GM18511 (cell line): Measurements from ENCODE around the gene MAF.

Experiments used
- ATAC-seq: cut with Tn5 transposase; IDR thresholded peaks from one replicate; pipeline ENCODE4 v1.9.1; 2021; ENCODE audit warnings: mild to moderate bottlenecking, moderate library complexity; ENCODE audit not compliant: unreplicated experiment

The MAF gene

GRCh38 chr16:79592186-79592585 is 8.4 kb downstream of the MAF start:
- no peak for ATAC-seq

GRCh38 chr16:79589601-79590102 is 10.9 kb downstream of the MAF start:
- ATAC-seq, result no peak

DNA sequence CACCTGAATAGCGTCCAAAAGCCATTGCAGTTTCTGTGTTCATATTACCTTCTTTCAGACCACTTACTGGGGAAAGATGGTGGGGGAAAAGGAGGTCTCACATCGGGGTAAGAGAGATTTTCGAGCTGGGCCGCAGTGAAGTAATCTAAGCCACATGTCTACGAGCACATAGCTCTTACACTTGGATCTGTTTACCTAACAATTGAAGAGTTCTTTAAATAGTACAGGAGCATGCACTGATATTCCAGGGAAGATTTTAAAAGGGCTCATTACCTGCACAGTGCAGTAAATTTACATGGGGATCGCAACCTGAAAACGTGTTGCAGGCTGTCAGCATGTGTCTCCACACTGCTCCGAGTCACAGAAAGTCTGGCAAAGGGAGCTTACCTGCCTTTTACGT is 12.6 kb downstream of the MAF start:
- no peak for ATAC-seq

GRCh38 chr16:79587296-79587695 is 13.2 kb downstream of the MAF start:
- no peak for ATAC-seq

- no peak for ATAC-seq
These were observed 17.7 kb downstream of the MAF start for GRCh38 chr16:79582789-79583188.

GRCh38 chr16:79580453-79581191 is 19.9 kb downstream of the MAF start:
- no peak for ATAC-seq

DNA sequence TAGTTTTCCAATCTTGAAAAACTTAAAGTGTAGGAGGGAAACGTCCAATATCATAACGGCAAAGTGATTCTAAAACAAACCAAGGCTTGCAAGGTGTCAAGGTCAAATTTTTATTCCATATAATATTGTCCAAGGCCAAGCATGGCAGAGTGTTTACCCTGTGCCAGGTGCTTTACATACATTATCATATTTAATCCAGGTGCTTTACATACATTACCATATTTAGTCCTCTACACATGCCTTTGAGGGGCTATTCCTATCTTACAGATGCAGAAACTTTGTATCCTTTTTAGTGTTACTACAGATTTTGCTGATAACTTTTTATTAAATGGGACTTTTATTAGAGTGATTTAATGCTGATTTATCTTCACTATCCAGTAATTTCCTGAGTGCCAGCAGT is 23.9 kb downstream of the MAF start:
- no peak for ATAC-seq

- ATAC-seq, result no peak
These were observed 26.7 kb downstream of the MAF start for GRCh38 chr16:79573884-79574283.

DNA sequence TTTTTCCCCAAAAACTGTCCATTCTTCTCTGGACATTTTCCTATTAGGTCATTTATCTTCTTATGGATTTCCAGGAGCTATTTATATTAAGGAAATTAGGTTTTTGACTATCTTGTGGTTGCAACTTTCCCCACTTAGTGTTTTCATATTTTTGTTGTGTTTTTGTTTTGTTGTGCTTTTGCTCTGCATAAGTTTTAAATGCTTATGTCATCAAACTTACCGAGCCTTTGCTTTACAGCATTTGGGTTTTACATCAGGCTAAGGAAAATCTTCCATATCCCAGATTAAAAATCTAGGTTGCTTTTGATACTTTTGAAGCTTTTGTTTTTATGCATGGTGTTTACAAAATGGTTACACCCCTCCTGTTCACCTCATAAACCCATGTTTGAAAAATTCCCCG is 27.5 kb downstream of the MAF start:
- ATAC-seq, result no peak

- no peak for ATAC-seq
These were observed 28.5 kb downstream of the MAF start for GRCh38 chr16:79571903-79572535.

DNA sequence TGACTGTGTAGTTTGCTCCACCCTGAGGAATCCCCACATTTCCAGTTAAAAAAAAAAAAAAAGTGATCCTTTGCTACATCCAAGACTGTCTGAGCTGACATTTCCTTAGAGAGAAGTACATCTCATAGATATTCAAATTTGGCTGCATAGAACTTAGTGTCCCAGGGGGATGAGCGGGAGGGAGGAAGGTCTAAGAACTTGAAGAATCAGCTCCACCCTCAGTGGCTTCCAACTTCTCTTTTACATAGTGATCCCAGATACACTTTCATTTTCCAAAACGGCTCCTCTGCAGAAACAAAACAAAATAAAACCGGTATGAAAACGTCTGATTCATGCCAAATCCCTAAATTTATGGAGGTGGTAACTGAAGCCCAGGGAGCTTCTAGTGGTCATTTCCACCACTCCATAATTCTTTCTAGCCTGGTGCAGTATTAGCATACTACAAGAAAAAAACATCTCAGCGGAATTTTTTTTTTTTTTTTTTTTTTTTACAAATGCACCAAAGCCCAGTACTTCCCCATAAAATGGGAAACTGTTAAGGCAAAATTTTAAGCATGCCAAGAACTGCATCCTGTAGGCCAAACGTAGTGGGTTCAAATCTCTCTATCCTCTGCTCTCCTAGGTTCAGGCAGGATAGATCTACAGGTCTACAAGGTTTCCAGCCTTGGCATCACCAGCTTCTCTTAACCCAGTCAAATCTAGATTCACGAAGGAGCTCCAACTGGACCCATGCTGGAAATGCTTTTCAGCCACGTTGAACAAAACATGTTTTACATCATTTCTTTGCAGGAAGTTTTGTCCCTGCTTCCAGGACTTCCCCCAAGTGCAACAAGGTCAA is 29.3 kb downstream of the MAF start:
- ATAC-seq, result no peak

GRCh38 chr16:79564671-79565107 is 35.8 kb downstream of the MAF start:
- no peak for ATAC-seq

DNA sequence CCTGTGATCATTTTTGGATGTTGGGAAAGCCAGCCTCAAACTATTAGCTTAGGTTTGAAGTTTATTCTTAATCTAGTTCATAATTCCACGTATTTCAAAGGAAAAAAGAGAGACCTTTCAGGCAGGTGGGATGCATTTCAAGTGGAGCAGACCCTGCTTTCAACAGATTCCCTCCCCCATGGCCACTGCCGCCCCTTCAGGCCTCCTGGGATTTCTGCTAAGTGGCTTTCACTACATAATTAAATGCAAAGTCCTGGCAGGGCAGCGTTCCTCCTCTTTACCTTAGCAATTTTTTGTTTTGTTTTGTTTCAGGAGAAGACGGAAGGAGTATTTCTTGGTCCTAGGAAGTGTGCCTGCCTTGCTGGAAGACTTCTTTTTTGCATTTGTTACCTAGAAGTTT is 36.6 kb downstream of the MAF start:
- no peak for ATAC-seq

- ATAC-seq, result no peak
These were observed 38.2 kb downstream of the MAF start for GRCh38 chr16:79562166-79562823.

DNA sequence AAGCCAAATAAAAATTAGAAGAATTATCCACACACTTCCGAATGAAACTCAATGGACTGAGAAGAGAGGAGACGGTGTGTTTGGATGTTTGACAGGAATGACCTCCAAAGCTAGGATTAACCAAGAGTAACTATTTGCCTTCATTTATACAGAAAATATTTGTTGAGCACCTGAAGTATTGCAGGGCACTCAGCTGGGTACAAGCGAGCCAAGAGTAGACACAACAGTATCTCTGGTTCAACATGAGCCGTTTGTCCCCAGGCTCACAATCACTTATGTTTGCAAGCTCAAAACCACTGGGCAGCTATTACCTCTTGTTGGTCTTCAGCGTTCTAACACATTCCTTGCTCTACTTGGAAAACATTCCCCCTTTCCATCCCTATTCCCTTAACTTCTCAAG is 38.8 kb downstream of the MAF start:
- ATAC-seq, result no peak

DNA sequence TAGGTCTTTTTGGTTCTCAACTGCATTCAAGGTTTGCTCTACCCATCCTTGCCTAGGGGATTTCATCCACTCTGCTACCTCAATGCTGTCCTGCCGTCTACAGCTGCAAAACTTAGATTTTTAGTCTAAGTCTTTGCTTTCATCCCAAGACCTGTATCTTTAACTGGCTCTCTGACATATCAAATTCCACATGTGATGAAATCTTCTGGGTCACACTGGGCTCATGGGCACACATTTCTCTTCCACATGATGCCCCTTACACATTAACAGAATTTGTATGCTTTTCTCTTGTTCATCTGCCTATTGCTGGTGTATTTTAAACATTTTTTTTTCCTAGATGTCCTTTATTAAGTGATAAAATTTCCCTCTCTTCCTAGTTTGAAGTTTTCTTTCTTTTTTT is 39.6 kb downstream of the MAF start:
- no peak for ATAC-seq

DNA sequence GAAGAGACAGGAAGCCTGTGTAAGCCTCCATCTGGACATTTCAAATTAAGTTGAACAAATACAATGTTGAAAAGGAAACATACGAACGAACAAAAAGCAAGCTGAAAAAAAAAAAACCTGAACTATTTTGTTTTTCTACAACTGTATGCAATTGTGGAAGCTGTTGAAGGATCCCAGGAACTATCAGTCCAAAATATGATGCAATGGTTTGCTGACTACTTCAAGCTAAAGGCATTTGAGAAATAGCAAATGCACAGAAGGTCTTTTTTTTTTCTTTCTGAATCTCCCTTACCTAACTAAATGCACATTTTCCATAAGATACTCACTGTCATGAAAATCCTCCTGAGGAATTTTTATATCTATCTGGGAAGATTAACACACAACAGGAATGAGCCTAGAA is 40.2 kb downstream of the MAF start:
- no peak for ATAC-seq

GRCh38 chr16:79559532-79559931 is 41.0 kb downstream of the MAF start:
- ATAC-seq, result no peak

- no peak for ATAC-seq
These were observed 43.1 kb downstream of the MAF start for GRCh38 chr16:79557421-79557820.

GRCh38 chr16:79554912-79555311 is 45.6 kb downstream of the MAF start:
- no peak for ATAC-seq

GRCh38 chr16:79550373-79550772 is 50.2 kb downstream of the MAF start:
- no peak for ATAC-seq
